Measurements from ENCODE around the gene GRM4. TPM values are rescaled to one million over a fixed set of nuclear protein-coding genes. Genes with fewer than 3 reads are reported as not detected.

GRM4 gene
- total RNA-seq, 6 experiments from 2014 or later = not detected

GRCh38 chr6:33977606-33978411 lies 168.1 kb downstream of the GRM4 start:
- intact Hi-C loops (cut with DNase I) = no loop called here
- no peaks in the 10 kb centered on the region for H3K9me3 ChIP-seq
- DNase-seq (peak in 1 of 3 donors; percentile 25), ATAC-seq (no peak)
- no peak overlapping the region for H3K4me3 ChIP-seq
- no peak overlapping the region for H3K27ac ChIP-seq
- H3K27me3 ChIP-seq = no peaks in the 10 kb centered on the region
- H3K36me3 ChIP-seq = no peaks in the 10 kb centered on the region
- peaks cover 0 to 10% (median 3%) of the 10 kb centered on the region in 4 donors for H3K4me1 ChIP-seq
- no peak for TF ChIP-seq CTCF (IDR thresholded peaks at IDR 0.05)
- TF ChIP-seq POLR2A (IDR thresholded peaks at IDR 0.05) = no peak
- 100% methylated on average over 1 of the region's 15 CpGs for WGBS (ENCODE audit: insufficient coverage, low coverage, low lambda C conversion rate, missing lambda C conversion rate)

- TF ChIP-seq CTCF (IDR thresholded peaks at IDR 0.05) (no peak), POLR2A (IDR thresholded peaks at IDR 0.05) (no peak)
- WGBS (ENCODE audit: insufficient coverage, low coverage, low lambda C conversion rate, missing lambda C conversion rate) = 84% methylated on average over 8 of the region's 9 CpGs
- no peaks in the 10 kb centered on the region for H3K4me1 ChIP-seq
- H3K9me3 ChIP-seq = no peaks in the 10 kb centered on the region
- H3K36me3 ChIP-seq = no peaks in the 10 kb centered on the region
- H3K27me3 ChIP-seq = no peaks in the 10 kb centered on the region
- peak in 1 of 3 donors; percentile 28 for DNase-seq
- H3K4me3 ChIP-seq = no peak overlapping the region
- no peak overlapping the region for H3K27ac ChIP-seq
- ATAC-seq = no peak
- intact Hi-C loops (cut with DNase I) = no loop called here
These were observed 169.2 kb downstream of the GRM4 start for GRCh38 chr6:33976437-33977360.

- WGBS (ENCODE audit: insufficient coverage, low coverage, low lambda C conversion rate, missing lambda C conversion rate) = 25% methylated on average over 17 of the region's 44 CpGs
- Histone ChIP-seq H3K4me1 (no peaks in the 10 kb centered on the region), H3K27me3 (no peaks in the 10 kb centered on the region), H3K4me3 (no peak overlapping the region), H3K9me3 (no peaks in the 10 kb centered on the region), H3K36me3 (no peaks in the 10 kb centered on the region), H3K27ac (no peak overlapping the region)
- DNase-seq = peak in 1 of 3 donors; percentile 26
- TF ChIP-seq POLR2A (IDR thresholded peaks at IDR 0.05) = no peak
- TF ChIP-seq CTCF (IDR thresholded peaks at IDR 0.05) = no peak
- intact Hi-C loops (cut with DNase I) = no loop called here
- no peak for ATAC-seq
These were observed 170.0 kb downstream of the GRM4 start for GRCh38 chr6:33975661-33976436.

- WGBS (ENCODE audit: insufficient coverage, low coverage, low lambda C conversion rate, missing lambda C conversion rate) = 44% methylated on average over 2 of the region's 2 CpGs
- Histone ChIP-seq H3K27ac (no peak overlapping the region), H3K27me3 (no peaks in the 10 kb centered on the region), H3K9me3 (no peaks in the 10 kb centered on the region), H3K4me3 (no peak overlapping the region), H3K4me1 (no peaks in the 10 kb centered on the region), H3K36me3 (no peaks in the 10 kb centered on the region)
- ATAC-seq (no peak), DNase-seq (peak in 1 of 3 donors; percentile 23)
- intact Hi-C loops (cut with DNase I) = no loop called here
- TF ChIP-seq POLR2A (IDR thresholded peaks at IDR 0.05) (no peak), CTCF (IDR thresholded peaks at IDR 0.05) (no peak)
These were observed 171.4 kb downstream of the GRM4 start for GRCh38 chr6:33974471-33974870.

Data from right lobe of liver (tissue), 6 donors.